Measurements from ENCODE around the gene POMGNT2.

The POMGNT2 gene

GRCh38 chr3:43043793-43044192 lies 62.1 kb downstream of the POMGNT2 start:
- no peak for DNase-seq (ENCODE audit: low read depth in 2 of 2)

DNA sequence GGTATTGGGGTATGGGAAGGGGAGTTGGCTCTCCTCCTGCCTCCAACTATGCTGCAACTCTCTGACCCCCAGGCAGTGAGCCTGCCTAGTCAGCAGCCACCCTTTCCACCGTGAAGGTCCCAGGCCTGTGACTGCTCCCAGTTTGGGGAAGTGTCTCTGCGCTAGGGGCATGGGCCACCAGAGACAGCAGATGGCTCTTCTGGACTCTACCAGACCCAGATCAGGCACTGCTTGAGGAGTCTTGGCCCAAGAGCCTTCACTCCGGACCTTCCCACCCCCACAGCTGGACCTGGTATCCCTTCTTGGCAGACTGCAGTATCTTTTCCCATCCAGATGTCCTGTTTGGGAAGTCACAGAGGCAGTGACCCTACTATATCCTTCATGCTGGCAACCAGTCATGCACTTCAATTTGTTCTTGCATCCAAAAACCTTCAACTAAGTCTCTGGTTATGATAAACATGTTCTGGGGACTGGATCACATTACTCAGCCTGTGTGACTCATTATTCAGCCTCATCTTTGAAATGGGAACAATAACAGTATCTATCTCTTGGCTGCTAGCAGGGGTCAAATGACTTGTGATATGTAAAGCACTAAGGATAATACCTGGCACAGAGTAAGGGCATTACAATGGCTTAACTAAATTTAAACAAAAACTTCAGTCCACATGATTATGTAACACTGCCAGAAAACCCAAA lies 62.7 kb downstream of the POMGNT2 start:
- no peak for DNase-seq (ENCODE audit: low read depth in 2 of 2)

DNA sequence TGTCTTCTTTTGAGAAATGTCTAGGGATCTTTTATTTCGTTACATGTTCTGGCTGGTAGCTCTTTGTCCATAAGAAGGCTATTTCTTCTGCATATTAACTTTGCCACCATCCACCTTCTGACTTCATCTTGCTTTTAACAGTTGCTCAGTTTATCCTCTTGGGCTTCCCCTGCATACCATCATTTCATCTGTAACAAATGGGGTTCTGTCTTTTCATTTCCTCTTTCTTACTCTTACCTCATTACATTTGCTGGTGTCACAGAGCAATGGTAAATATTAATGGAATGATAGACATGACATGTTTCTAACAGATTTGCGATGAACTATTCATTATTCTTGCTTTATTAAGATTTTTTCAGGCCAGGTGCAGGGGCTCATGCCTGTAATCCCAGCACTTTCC lies 64.4 kb downstream of the POMGNT2 start:
- DNase-seq (ENCODE audit: low read depth in 2 of 2): no peak

DNA sequence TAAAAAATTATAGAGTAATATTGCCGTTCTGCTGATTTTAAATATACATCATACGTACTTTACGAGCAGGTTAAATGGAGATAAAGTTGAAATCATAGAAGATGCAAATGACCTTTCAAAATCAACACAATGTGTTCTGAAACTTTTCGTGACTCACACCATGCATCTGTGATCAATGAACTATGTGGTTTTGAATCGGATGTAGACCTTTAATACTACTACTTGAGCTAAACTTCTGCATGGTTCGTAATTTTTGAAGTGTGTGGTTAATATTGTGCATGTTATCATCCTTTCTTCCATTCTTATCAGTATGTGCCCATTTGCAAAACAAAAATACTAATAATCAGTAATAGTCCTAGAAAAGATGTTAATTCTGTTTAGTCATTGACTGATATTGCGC lies 67.9 kb downstream of the POMGNT2 start:
- DNase-seq (ENCODE audit: low read depth in 2 of 2): no peak

DNA sequence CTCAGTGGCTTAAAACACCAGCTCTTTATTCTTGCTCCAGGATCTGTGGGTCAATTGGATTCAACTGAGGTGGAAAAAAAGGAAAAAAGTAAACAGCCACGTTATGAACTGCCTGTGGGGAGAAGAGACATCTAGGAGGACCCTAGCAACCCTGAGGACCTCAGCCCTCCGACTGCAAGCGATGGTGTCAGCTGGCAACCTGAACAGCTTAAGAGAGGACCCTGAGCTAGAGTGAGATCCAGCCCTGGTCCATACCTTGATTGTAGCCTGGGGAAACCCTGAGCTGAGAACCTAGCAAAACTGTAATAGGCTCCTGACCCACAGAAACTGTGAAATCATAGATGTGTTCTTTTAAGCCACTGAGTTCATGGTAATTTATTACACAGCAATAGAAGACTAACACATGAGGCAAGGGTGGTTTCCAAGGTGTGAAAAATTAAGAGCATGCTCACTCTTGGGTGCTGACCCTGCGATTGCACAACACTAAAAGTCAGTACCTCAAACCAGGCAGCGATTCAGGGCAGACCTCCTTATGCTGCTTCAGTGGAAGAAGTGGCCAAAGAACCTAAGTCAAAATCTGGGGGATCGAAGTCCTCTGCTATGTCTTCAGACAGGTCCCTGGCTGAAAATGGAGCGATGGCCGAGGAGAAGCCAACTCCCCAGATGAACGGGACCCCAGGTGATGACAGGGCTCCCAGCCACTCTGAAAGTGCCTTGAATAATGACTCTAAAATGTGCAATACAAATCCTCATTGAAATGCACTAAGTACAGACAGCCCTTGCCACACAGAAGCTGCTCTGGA lies 69.1 kb downstream of the POMGNT2 start:
- DNase-seq (ENCODE audit: low read depth in 2 of 2): no peak

DNA sequence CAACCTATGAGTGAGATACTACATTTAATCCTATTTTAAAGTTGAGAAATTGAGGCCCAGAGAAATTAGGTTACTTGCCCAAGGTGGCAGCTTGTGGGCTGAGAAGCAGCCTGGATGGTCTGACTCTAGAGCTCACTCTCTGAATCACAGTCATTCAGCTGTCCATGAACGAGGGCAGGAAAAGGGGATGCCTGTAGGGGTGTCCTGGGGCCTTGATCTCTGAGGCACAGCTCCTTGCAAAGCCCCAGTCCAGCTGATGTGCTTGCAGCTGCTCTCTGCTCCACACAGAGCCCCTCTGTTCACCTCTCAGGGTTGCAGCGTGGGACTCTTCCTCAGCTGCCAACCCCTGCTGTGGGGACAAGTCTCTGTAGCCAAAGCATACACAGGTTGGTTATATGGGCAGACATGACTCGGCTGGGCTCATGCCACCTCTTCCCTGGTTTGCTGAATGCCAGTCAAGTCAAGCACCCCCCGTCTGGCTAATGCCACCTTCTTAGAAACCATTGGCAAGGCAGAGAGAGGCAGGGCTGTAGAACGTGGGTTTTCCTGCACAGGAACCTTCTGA lies 70.0 kb downstream of the POMGNT2 start:
- no peak for DNase-seq (ENCODE audit: low read depth in 2 of 2)

GRCh38 chr3:43034911-43035310 lies 71.0 kb downstream of the POMGNT2 start:
- no peak for DNase-seq (ENCODE audit: low read depth in 2 of 2)

DNA sequence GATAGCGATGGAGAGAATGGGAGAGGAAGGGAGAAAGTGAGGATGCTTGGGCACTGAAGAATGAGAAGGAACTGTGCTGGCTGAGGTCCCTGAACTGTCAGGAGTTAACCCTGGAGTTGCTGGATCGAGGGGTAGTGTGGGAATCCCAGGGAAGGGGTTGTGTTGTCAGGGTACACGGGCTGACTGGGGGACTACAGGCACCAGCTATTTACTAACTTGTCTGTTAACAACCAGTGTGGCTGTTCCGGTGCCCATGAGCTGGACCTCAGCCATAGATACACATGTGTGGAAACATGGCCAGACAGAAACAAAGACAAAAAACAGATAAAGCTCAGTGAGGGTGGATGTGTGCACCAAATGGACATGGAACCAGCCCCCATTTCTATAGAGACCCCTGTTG lies 71.7 kb downstream of the POMGNT2 start:
- no peak for DNase-seq (ENCODE audit: low read depth in 2 of 2)

DNA sequence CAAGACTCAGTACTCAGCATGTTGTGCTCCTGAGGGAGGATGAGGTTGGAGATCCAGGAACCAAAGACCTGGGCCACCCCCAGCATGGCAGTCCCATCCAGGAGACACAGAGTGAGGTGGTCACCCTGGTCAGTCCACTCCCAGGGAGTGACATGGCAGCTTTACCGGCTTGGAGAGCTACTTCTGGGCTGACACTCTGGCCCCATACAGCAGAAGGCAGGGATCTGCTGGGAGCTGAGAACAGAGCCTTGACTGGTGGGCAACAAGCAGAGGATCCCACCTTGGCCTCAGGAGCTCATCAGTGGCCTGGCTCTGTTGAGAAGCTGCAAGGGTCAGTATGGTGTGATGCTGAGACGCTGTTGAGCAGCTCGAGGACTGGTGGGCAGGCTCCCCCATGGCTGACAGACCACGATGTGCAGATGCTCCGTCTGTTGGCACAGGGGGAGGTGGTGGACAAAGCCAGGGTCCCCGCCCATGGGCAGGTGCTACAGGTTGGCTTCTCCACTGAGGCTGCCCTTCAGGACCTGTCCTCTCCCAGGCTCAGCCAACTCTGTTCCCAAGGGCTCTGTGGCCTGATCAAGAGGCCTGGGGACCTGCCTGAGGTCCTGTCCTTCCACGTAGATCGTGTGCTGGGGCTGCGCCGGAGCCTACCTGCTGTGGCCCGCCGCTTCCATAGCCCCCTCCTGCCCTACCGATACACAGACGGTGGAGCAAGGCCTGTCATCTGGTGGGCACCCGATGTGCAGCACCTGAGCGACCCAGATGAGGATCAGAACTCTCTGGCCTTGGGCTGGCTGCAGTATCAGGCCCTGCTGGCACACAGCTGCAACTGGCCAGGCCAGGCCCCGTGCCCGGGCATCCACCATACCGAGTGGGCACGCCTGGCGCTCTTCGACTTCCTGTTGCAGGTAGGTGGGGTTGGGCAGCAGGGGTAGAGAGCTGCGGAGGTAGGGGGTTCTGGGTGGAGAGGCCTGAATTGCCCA lies 72.9 kb downstream of the POMGNT2 start:
- no peak for DNase-seq (ENCODE audit: low read depth in 2 of 2)

- no peak for DNase-seq (ENCODE audit: low read depth in 2 of 2)
Measured at GRCh38 chr3:43031889-43032545, 73.9 kb downstream of the POMGNT2 start.

DNA sequence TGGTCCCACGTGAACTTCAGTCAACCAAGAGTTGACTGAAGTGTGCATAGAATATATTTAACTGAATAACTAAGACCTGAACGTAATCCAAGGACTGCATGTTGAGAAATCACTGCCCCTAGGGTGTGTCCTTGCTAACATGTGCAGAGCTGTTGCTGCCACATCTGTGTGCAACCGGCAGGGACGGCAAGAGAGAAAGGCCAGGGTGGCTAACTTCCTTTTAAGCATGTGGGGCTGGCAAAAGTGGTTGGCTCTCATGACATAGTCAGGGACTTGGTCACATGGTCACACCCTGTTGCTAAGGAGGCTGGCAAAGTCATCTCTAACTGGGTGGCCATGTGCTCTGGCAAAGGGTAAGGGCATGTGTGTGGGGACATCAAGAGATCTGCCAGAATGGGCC lies 74.4 kb downstream of the POMGNT2 start:
- DNase-seq (ENCODE audit: low read depth in 2 of 2): no peak

- no peak for DNase-seq (ENCODE audit: low read depth in 2 of 2)
Measured at GRCh38 chr3:43030162-43030935, 75.5 kb downstream of the POMGNT2 start.
